Fibroblast of pulmonary artery (primary cell): ENCODE data around the gene COL2A1.

ENCODE experiments used
- DNase-seq: peaks from one replicate; pipeline ENCODE4 v3.0.0-alpha.2; 2010; ENCODE audit warnings: low read depth
- H3K4me3 ChIP-seq: replicated peaks from 2 replicates; pipeline ENCODE4 v1.5.1; 2011; ENCODE audit warnings: low read depth, mild to moderate bottlenecking, control low read depth, low read length, moderate library complexity
- TF ChIP-seq, protein P1 (sequence below): IDR thresholded peaks from 2 replicates; pipeline ENCODE4 v1.5.1; 2011; ENCODE audit warnings: mild to moderate bottlenecking, control low read depth, low read length, inconsistent platforms; ENCODE audit errors: missing control alignments

Gene COL2A1

DNA sequence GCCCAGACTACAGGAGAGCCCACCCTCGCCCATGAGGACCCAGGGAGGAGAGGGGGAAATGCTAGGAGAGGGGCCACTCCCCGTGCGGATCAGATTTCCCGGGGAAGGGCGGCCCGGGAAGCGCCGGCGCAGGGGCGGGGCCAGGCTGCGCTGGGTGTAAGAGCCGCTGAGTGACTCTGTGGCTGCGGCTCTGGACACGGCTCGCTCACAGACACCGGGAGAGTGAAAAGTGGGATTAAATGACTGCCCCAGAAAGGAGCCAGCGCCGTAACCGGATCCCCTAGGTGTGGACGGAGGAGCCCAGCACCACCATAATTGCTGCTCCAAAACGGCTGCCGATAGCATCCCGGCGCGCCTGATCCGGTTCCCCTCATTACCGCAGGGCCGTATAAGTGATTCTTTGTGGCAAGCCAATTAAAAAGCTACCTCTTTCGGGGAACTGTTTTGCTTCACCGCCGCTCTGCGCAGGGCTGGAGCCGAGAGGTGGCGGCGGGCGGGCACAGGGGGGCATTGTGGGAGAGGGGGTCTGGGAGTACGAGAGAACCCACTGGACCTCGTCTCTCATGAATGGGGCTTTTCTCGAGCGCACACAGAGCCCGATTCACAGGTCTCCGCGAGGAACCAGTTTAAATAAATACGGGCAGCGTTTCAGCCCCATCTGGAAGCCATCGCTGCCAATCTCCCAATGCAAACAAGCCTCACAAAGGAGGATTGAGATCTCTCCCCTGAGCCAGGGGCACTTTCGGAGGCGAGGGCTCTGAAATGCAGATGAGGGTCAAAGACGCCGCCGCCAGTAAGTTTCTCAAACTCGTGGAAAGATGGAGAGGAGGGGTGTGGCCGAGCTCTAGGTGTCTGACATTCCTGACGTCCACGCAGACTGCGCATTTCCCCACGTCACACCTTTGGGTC is 2.5 kb downstream of the COL2A1 start:
- peak; percentile 24 for DNase-seq
- H3K4me3 ChIP-seq, result peak overlapping the region; percentile 55
- TF ChIP-seq, protein P1, sequence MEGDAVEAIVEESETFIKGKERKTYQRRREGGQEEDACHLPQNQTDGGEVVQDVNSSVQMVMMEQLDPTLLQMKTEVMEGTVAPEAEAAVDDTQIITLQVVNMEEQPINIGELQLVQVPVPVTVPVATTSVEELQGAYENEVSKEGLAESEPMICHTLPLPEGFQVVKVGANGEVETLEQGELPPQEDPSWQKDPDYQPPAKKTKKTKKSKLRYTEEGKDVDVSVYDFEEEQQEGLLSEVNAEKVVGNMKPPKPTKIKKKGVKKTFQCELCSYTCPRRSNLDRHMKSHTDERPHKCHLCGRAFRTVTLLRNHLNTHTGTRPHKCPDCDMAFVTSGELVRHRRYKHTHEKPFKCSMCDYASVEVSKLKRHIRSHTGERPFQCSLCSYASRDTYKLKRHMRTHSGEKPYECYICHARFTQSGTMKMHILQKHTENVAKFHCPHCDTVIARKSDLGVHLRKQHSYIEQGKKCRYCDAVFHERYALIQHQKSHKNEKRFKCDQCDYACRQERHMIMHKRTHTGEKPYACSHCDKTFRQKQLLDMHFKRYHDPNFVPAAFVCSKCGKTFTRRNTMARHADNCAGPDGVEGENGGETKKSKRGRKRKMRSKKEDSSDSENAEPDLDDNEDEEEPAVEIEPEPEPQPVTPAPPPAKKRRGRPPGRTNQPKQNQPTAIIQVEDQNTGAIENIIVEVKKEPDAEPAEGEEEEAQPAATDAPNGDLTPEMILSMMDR, result no peak

DNA sequence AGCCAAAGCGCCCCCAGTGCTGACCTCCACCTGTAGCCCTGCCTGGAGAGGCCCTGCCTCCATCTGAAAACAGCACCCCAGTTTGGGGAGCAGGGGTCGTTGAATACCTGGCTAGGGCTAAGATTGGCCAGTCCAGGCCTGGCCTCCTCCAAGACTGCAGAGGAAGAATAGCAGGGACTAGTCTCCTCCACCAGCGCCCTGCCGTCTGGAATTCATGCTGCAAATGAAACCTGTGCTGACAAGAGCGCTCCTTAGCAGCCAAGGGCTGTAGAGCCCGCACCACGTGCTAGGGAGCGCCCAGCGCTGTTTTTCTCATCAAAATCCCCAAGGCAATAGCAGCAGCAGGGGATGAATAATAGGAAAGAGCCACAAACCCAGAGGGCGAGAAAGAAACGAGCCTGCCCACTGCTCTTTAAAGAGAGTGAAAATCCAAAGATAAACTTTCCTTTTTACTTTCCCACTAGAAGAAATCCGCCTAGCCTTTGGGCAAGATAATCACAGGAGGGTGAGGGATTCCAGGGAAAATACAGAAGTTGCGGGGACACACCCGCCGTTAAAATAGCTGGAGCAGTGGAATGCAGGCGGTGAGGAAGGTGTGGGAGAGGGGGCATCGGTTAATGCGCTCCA is 3.3 kb downstream of the COL2A1 start:
- peak; percentile 69 for DNase-seq
- TF ChIP-seq, protein P1, result no peak
- H3K4me3 ChIP-seq, result peak overlapping the region; percentile 55

GRCh38 chr12:47999816-48000215 is 4.5 kb downstream of the COL2A1 start:
- TF ChIP-seq, protein P1, result no peak
- H3K4me3 ChIP-seq, result no peak overlapping the region
- no peak for DNase-seq

GRCh38 chr12:47997321-47997720 is 7.0 kb downstream of the COL2A1 start:
- TF ChIP-seq, protein P1, result no peak
- no peak overlapping the region for H3K4me3 ChIP-seq
- no peak for DNase-seq

- peak; percentile 71 for DNase-seq
- no peak overlapping the region for H3K4me3 ChIP-seq
- TF ChIP-seq, protein P1, result no peak
Measured at GRCh38 chr12:47995981-47996401, 8.3 kb downstream of the COL2A1 start.

GRCh38 chr12:47993491-47993890 is 10.8 kb downstream of the COL2A1 start:
- no peak overlapping the region for H3K4me3 ChIP-seq
- TF ChIP-seq, protein P1, result no peak
- DNase-seq, result no peak

DNA sequence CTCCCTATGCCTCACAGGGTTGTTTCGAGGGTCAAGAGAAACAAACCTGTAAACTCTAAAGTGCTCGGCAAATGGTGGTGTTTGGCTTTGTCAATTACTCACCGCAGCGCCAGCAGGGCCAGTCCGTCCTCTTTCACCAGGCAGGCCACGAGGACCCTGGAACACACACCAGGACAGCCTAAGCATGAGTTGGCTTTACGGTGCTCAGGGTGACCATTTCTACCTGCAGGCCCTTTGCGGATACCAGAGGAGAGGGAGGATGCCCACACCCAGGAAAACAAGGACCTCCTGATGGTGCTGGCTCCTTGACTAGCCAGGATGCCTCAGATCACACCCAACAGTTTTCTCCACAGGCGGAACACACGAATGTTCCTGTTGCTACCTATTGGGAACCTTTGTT is 11.5 kb downstream of the COL2A1 start:
- TF ChIP-seq, protein P1, result no peak
- no peak for DNase-seq
- no peak overlapping the region for H3K4me3 ChIP-seq
